Activated CD8-positive, alpha-beta T cell treated with anti-CD3 and anti-CD28 coated beads for 36 hours (primary cell): ENCODE results near the gene IL5. TPM values are rescaled to one million over a fixed set of nuclear protein-coding genes. Genes with fewer than 3 reads are reported as not detected.
A peak's percentile ranks its signal among the peaks of the same experiment; 100 is the strongest.
"Not testable (repeated sequence)": the region's sequence is repeated elsewhere in the genome, so short reads cannot be mapped to it uniquely, and the experiment has no call there.

Experiments
- ATAC-seq: fragments of 200-7000 bp; cut with Tn5 transposase; one replicate; pipeline ENCODE4 v1.10.0; 2021; ENCODE audit warnings: mild to moderate bottlenecking, moderate library complexity
- CTCF ChIA-PET: fragments of 350-600 bp; sonication (Branson Sonifier 250); formaldehyde crosslinking; loops from one replicate; lab custom pipeline; 2021; ENCODE audit warnings: antibody characterized with exemption; lab: Charles Lee
- POLR2A ChIA-PET: fragments of 350-600 bp; sonication (Branson Sonifier 250); formaldehyde crosslinking; loops from one replicate; lab custom pipeline; 2021; ENCODE audit warnings: antibody characterized with exemption; lab: Charles Lee
- DNase-seq: peaks from one replicate; pipeline ENCODE4 v3.0.0-alpha.2; 2020
- H3K27ac Mint-ChIP-seq: one replicate; pipeline ENCODE4 v1.8.0; 2021; ENCODE audit warnings: mild to moderate bottlenecking, mixed read lengths
- H3K27me3 Mint-ChIP-seq: one replicate; pipeline ENCODE4 v1.8.0; 2021; ENCODE audit warnings: mixed read lengths
- H3K36me3 Mint-ChIP-seq: one replicate; pipeline ENCODE4 v1.8.0; 2021; ENCODE audit warnings: low read depth, mixed read lengths
- H3K4me1 Mint-ChIP-seq: one replicate; pipeline ENCODE4 v1.8.0; 2021; ENCODE audit warnings: low read depth, mixed read lengths
- H3K4me3 Mint-ChIP-seq: one replicate; pipeline ENCODE4 v1.8.0; 2021; ENCODE audit warnings: mild to moderate bottlenecking, moderate library complexity, mixed read lengths
- H3K9me3 Mint-ChIP-seq: one replicate; pipeline ENCODE4 v1.8.0; 2021; ENCODE audit warnings: mixed read lengths
- CTCF ChIP-seq: fragments of 200-600 bp; IDR thresholded peaks from one replicate; pipeline ENCODE4 v1.8.0; 2022; ENCODE audit warnings: antibody characterized with exemption, mild to moderate bottlenecking
- intact Hi-C: fragments of 100-400 bp; cut with micrococcal nuclease; formaldehyde crosslinking; loops from one replicate; pipeline ENCODE4 v1.10.0; 2022
- total RNA-seq, 2 experiments: library from RNA; stranded (reverse); gene quantifications; one replicate each; pipeline ENCODE4 v1.2.3, GENCODE V29; 2021

The IL5 gene
- total RNA-seq, 2 experiments from 2014 or later = 1.6 to 1.7 TPM

- TF ChIP-seq CTCF = no peak
- intact Hi-C loops = no loop called here
- Mint-ChIP-seq H3K27me3 (no peaks in the 10 kb centered on the region), H3K4me1 (peaks cover 18% of the 10 kb centered on the region), H3K36me3 (peaks cover 61% of the 10 kb centered on the region), H3K4me3 (no peak overlapping the region), H3K9me3 (no peaks in the 10 kb centered on the region), H3K27ac (no peak overlapping the region)
- ATAC-seq (no peak), DNase-seq (no peak)
- POLR2A ChIA-PET = interaction anchor here (0.7 kb wide), 1 partner anchor 1996 kb away, joined by 3 read pairs; no protein-coding TSS in a partner anchor
- CTCF ChIA-PET = interaction anchor here (0.8 kb wide), 1 partner anchor 10 kb away, joined by 3 read pairs; no protein-coding TSS in a partner anchor
Observed at GRCh38 chr5:132576123-132576522, 32.8 kb upstream of the IL5 start.

GRCh38 chr5:132566657-132567056 lies 23.3 kb upstream of the IL5 start:
- intact Hi-C loops = no loop called here
- DNase-seq (no peak), ATAC-seq (no peak)
- Mint-ChIP-seq H3K4me3 (no peak overlapping the region), H3K27me3 (no peaks in the 10 kb centered on the region), H3K9me3 (no peaks in the 10 kb centered on the region), H3K36me3 (peaks cover 28% of the 10 kb centered on the region), H3K4me1 (peaks cover 40% of the 10 kb centered on the region), H3K27ac (peak overlapping the region; percentile 1)
- CTCF ChIA-PET = interaction anchor here (1.4 to 2.9 kb wide), 2 partner anchors 40 to 254 kb away, joined by 5 to 18 read pairs; no protein-coding TSS in a partner anchor
- TF ChIP-seq CTCF = no peak
- POLR2A ChIA-PET = no interaction called here

- intact Hi-C loops, DNase-seq, H3K27ac Mint-ChIP-seq, ATAC-seq, H3K4me3 Mint-ChIP-seq, H3K9me3 Mint-ChIP-seq, H3K27me3 Mint-ChIP-seq, CTCF ChIA-PET, POLR2A ChIA-PET: not testable (repeated sequence)
- H3K36me3 Mint-ChIP-seq = peaks cover 24% of the 10 kb centered on the region
- H3K4me1 Mint-ChIP-seq = peaks cover 34% of the 10 kb centered on the region
Observed at GRCh38 chr5:132564555-132564954, 21.2 kb upstream of the IL5 start.

GRCh38 chr5:132561601-132562000 lies 18.3 kb upstream of the IL5 start:
- ATAC-seq = no peak
- CTCF ChIA-PET = interaction anchor here (1.0 to 2.1 kb wide), 4 partner anchors 35 to 259 kb away, joined by 3 to 9 read pairs (median 4); no protein-coding TSS in a partner anchor

GRCh38 chr5:132559383-132560060 lies 16.2 kb upstream of the IL5 start:
- Mint-ChIP-seq H3K36me3 (peaks cover 15% of the 10 kb centered on the region), H3K9me3 (peaks cover 5% of the 10 kb centered on the region), H3K4me1 (peaks cover 26% of the 10 kb centered on the region), H3K27ac (no peak overlapping the region), H3K27me3 (no peaks in the 10 kb centered on the region), H3K4me3 (peak overlapping the region; percentile 52)
- no peak for ATAC-seq
- ChIA-PET CTCF (interaction anchor here (0.7 to 1.2 kb wide), 2 partner anchors 13 to 261 kb away, joined by 3 read pairs; no protein-coding TSS in a partner anchor), POLR2A (interaction anchor here (0.6 kb wide), 1 partner anchor 223 kb away, joined by 3 read pairs; no protein-coding TSS in a partner anchor)
- no peak for TF ChIP-seq CTCF
- intact Hi-C loops = no loop called here
- no peak for DNase-seq

More at GRCh38 chr5:132561601-132562000, 18.3 kb upstream of the IL5 start:
- no peaks in the 10 kb centered on the region for H3K27me3 Mint-ChIP-seq
- H3K36me3 Mint-ChIP-seq = peaks cover 19% of the 10 kb centered on the region
- H3K4me1 Mint-ChIP-seq = peaks cover 29% of the 10 kb centered on the region
- peak; percentile 68 for DNase-seq
- H3K9me3 Mint-ChIP-seq = no peaks in the 10 kb centered on the region
- no peak for TF ChIP-seq CTCF
- H3K4me3 Mint-ChIP-seq = no peak overlapping the region
- POLR2A ChIA-PET = interaction anchor here (0.5 to 0.8 kb wide), 4 partner anchors 16 to 92 kb away, joined by 3 to 4 read pairs (median 3); no protein-coding TSS in a partner anchor
- intact Hi-C loops = no loop called here
- no peak overlapping the region for H3K27ac Mint-ChIP-seq
